Neuron (in vitro differentiated cells): ENCODE results near the gene SEMA5B.
A peak's percentile ranks its signal among the peaks of the same experiment; 100 is the strongest.

Experiments used
- H2AFZ ChIP-seq: one replicate; pipeline ENCODE4 v1.6.1; 2013; ENCODE audit warnings: low read depth, mild to moderate bottlenecking, inconsistent platforms, low read length, moderate library complexity
- H3K27me3 ChIP-seq: one replicate; pipeline ENCODE4 v1.6.1; 2013; ENCODE audit warnings: low read length; ENCODE audit not compliant: insufficient read depth
- H3K36me3 ChIP-seq: one replicate; pipeline ENCODE4 v1.6.1; 2013; ENCODE audit warnings: low read length; ENCODE audit not compliant: insufficient read depth
- H3K4me1 ChIP-seq: one replicate; pipeline ENCODE4 v1.6.1; 2013; ENCODE audit warnings: low read length; ENCODE audit not compliant: insufficient read depth
- H3K4me3 ChIP-seq: 2 replicates; pipeline ENCODE4 v1.5.1; 2013; ENCODE audit warnings: mild to moderate bottlenecking, low read length, moderate library complexity
- H3K9me3 ChIP-seq: one replicate; pipeline ENCODE4 v1.6.1; 2013; ENCODE audit warnings: low read length

The SEMA5B gene

DNA sequence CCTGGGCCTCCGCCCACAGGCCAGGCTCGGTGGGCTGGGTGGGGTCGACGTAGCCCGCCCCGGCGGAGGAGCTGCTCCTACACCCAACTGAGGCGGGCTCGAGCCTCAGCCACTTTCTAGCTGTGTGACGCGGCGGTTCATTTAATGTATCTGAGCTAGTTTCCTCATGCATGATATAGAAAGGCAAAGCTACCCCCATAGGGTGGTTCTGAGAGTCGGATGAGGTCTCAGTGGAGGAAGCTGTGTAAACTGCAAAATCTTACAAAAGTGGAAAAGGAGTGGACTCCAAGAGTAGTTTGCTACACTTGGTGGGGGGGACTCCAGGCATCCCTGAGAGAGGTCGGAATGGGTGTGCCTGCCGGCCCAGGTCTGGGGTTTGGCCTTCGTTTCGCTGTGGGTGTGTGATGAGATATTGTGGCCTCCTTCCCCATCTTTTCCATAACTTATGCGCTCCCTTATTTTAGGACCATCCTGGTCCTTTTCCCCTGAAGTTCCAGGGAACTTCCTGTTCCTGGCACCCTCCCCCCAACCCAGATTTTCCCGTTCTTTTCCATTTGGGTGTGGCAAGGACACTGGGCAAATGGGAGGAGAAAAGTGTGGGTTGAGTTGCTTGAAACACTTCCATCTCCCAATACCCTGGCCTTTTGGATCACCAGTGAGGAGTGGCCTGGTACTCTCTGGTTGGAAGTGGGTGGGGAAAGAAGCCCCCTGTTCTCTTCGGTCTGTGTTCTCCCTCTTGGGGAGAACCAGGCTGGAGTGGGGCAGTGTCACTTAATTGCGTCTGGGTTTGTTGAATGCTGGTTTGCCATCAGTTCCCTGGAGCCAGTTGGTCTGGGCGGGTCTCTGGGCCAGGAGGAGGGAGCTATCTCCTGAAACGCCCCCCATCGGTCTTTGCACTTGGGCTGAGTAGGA, 40.4 kb upstream of the SEMA5B start:
- peaks cover 17% of the 10 kb centered on the region for H3K4me1 ChIP-seq
- H3K9me3 ChIP-seq = no peaks in the 10 kb centered on the region
- peak overlapping the region; percentile 92 for H3K4me3 ChIP-seq
- peak overlapping the region; percentile 91 for H2AFZ ChIP-seq
- H3K27me3 ChIP-seq = no peaks in the 10 kb centered on the region
- no peaks in the 10 kb centered on the region for H3K36me3 ChIP-seq

DNA sequence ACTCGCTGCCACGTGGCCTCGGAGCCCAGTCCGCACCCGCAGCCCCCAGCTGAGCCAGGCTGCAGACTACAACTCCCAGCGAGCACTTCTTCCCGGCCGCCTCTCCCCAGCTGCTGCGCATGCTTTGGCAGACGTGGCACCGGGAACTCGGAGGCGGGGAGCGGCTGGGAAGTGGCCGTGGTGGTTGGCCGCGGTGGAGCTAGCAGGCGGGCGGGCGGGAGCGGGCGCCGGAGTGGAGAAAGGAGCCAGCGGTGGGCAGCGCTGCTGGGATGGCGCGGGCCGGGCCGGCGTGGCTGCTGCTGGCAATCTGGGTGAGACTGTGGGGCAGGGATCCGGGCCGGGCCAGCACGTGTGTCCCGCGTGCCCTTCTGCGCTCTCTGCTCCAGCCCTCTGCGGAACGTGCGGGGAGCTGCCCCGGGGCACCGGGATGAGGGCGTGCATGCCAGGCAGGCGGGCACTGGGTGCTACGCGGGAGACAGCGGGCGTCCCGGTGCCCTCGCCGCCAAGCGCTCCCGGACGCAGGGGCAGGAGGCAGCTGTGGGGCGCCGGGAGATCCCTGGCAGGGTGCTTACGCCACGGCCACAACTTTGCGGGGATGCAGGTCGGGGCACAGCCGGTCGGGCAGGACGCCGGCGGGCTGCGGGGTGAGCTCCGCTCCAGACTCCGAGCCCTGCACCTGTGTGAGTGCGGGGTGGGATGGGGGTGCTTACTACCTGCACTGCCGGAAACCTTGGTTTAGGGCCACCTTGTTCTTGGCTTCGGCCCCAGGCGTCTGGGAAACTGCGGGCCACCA, 39.5 kb upstream of the SEMA5B start, which contains the start of gene PDIA5:
Gene PDIA5 (plus strand): TSS at position 130 of the 793 bp plus-strand sequence. CDS start 140 bp downstream, at position 270.
- Histone ChIP-seq H3K36me3 (no peaks in the 10 kb centered on the region), H3K9me3 (no peaks in the 10 kb centered on the region), H3K4me3 (peak within 1 kb of the TSS; percentile 92), H3K4me1 (peaks cover 17% of the 10 kb centered on the region), H2AFZ (peak within 1 kb of the TSS; percentile 91), H3K27me3 (no peaks in the 10 kb centered on the region)

DNA sequence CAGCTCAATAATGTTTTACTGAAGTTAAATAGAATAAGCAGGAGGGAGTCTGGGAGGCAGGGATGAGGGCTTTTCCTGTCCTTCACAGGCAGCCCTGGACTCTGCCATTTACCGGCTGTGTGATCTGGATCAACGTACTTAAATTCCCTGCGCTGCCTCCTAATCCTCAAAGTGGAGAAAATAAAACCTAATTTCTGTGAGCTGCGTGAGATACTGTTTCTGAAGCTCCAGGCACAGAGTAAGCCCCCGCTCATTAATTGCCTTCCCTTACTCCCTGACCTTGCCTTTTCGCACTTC, 39.0 kb upstream of the SEMA5B start:
- no peaks in the 10 kb centered on the region for H3K36me3 ChIP-seq
- H3K4me3 ChIP-seq = peak overlapping the region; percentile 92
- peaks cover 17% of the 10 kb centered on the region for H3K4me1 ChIP-seq
- H2AFZ ChIP-seq = no peak overlapping the region
- H3K9me3 ChIP-seq = no peaks in the 10 kb centered on the region
- no peaks in the 10 kb centered on the region for H3K27me3 ChIP-seq

DNA sequence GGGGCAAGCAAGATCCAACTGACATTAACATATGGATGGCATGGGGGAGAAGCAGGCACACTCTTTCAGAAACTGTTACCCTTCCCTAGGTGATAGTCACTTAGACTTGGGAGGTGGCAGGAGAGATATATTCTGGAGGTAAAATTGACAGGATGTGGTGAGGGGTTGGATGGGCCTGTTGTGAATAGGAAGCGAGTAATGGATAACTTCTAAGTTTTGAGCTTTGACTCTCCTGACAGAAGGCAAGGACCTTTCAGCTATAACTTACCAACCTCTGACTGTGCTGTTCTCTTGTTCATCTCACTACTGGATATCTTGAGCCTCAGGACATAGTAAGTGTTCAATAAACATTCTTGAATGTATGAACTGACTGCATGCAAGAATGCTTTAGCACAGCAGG, 37.4 kb upstream of the SEMA5B start:
- no peak overlapping the region for H3K4me3 ChIP-seq

DNA sequence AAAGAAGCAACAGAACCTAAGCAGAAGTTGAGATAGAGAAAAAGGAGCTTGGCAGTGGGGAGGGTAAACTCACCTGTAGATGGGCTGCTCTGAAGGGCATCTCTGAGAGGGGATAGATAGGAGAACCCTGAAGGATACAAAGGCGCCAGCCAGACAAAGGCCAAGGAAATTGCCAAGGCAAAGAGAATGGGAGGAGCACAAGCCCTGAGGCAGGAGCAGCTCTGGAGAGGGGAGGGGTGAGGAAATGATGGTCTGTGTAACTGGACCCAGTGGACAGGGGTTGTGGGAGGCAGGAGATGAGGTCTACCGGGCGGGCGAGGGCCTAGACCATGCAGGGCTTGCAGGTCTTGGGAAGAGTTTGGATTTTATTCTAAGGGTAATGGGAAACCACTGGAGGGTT, 36.9 kb upstream of the SEMA5B start:
- Histone ChIP-seq H3K4me1 (peaks cover 15% of the 10 kb centered on the region), H3K27me3 (no peaks in the 10 kb centered on the region), H2AFZ (no peak overlapping the region), H3K9me3 (no peaks in the 10 kb centered on the region), H3K36me3 (no peaks in the 10 kb centered on the region), H3K4me3 (no peak overlapping the region)

More for the DNA sequence above, 37.4 kb upstream of the SEMA5B start:
- Histone ChIP-seq H3K9me3 (no peaks in the 10 kb centered on the region), H3K4me1 (peaks cover 15% of the 10 kb centered on the region), H3K27me3 (no peaks in the 10 kb centered on the region), H3K36me3 (no peaks in the 10 kb centered on the region), H2AFZ (no peak overlapping the region)

GRCh38 chr3:123063034-123063433, 35.5 kb upstream of the SEMA5B start:
- Histone ChIP-seq H3K27me3 (no peaks in the 10 kb centered on the region), H2AFZ (no peak overlapping the region), H3K9me3 (no peaks in the 10 kb centered on the region), H3K36me3 (no peaks in the 10 kb centered on the region), H3K4me1 (peaks cover 4% of the 10 kb centered on the region), H3K4me3 (no peak overlapping the region)

- H2AFZ ChIP-seq = no peak overlapping the region
- H3K4me3 ChIP-seq = no peak overlapping the region
- no peaks in the 10 kb centered on the region for H3K4me1 ChIP-seq
- H3K9me3 ChIP-seq = no peaks in the 10 kb centered on the region
- H3K27me3 ChIP-seq = no peaks in the 10 kb centered on the region
- no peaks in the 10 kb centered on the region for H3K36me3 ChIP-seq
Measured at GRCh38 chr3:123061856-123062255, 34.3 kb upstream of the SEMA5B start.

DNA sequence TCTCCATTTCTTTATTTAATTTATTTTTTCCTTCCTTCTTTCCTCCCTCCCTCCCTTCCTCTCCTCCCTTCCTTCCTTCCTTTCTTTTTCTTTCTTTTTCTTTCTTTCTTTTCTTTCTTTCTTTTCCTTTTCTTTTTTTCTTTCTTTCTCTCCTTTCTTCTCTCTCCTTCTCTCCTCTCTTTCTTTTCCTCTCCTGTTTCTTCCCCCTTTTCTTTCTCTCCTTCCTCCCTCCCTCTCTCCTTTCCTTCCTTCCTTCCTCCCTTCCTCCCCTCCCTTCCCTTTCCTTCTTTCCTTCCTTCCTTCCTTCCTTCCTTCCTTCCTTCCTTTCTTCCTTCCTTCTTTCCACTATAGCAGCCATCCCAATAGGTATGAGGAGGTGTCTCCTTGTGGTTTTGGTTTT, 32.5 kb upstream of the SEMA5B start:
- Histone ChIP-seq H3K36me3 (no peaks in the 10 kb centered on the region), H3K4me1 (no peaks in the 10 kb centered on the region), H2AFZ (no peak overlapping the region), H3K27me3 (no peaks in the 10 kb centered on the region), H3K4me3 (no peak overlapping the region), H3K9me3 (no peaks in the 10 kb centered on the region)

- no peaks in the 10 kb centered on the region for H3K27me3 ChIP-seq
- no peak overlapping the region for H2AFZ ChIP-seq
- H3K9me3 ChIP-seq = no peaks in the 10 kb centered on the region
- H3K4me3 ChIP-seq = no peak overlapping the region
- H3K36me3 ChIP-seq = no peaks in the 10 kb centered on the region
- peaks cover 3% of the 10 kb centered on the region for H3K4me1 ChIP-seq
Measured at GRCh38 chr3:123058505-123058904, 30.9 kb upstream of the SEMA5B start.

DNA sequence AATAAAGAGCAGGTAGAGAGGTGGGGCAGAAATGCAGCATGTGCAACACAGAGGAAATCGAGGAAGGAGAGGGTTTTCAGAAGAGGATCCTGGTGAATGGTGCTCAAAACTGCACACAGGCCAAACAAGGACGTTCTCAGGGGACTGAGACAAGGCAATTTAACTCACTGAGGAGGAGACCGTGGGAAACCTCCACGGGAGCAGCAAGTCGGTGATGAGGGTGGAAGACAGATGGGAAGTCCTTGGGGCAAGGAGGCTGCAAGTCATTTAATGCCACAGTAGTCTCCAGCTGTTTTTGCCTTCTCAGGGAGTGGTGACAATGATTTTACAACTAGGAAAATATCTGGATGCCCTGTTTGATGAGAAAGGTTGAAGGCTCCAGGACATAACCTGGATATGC, 27.8 kb upstream of the SEMA5B start:
- Histone ChIP-seq H2AFZ (no peak overlapping the region), H3K4me1 (peaks cover 3% of the 10 kb centered on the region)

GRCh38 chr3:123054931-123055330, 27.4 kb upstream of the SEMA5B start:
- H3K27me3 ChIP-seq = no peaks in the 10 kb centered on the region
- no peak overlapping the region for H2AFZ ChIP-seq
- H3K9me3 ChIP-seq = no peaks in the 10 kb centered on the region
- no peaks in the 10 kb centered on the region for H3K36me3 ChIP-seq
- no peak overlapping the region for H3K4me3 ChIP-seq
- peaks cover 3% of the 10 kb centered on the region for H3K4me1 ChIP-seq

More for the DNA sequence above, 27.8 kb upstream of the SEMA5B start:
- H3K36me3 ChIP-seq = no peaks in the 10 kb centered on the region
- H3K9me3 ChIP-seq = no peaks in the 10 kb centered on the region
- no peaks in the 10 kb centered on the region for H3K27me3 ChIP-seq
- no peak overlapping the region for H3K4me3 ChIP-seq

DNA sequence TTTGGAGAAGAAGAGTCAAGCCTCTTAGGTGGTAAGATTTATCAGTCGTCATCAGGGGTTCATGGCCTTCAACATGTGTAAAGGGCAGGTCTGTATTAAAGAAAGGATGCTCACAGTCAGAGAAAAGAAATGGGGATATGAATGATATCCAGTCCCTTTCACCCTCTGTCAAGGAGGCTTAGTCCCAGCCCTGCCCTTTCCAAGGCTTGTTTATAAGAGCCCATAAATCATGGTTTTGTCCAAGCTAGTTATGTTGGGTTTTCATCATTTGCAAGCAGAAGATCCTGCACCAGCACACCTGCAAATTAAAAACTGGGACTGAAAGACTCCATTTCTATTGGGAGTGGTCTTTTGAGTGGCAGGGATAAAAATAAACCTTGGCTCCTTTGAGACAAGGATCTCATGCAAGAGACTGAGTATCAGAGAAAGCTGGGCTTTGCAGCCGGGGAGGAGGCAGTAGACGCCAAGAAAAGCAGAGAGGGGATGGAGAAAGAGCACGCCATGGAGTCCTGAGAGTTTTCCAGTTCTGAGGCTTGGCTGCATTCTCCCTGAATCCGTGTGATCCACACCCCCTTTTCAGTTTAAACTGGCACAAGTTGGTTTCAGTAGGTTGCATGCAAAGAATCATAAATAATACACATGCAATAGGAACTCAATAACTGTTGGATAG, 26.7 kb upstream of the SEMA5B start:
- H3K27me3 ChIP-seq = no peaks in the 10 kb centered on the region
- no peaks in the 10 kb centered on the region for H3K9me3 ChIP-seq
- no peak overlapping the region for H2AFZ ChIP-seq
- no peaks in the 10 kb centered on the region for H3K36me3 ChIP-seq
- no peak overlapping the region for H3K4me3 ChIP-seq
- H3K4me1 ChIP-seq = peaks cover 3% of the 10 kb centered on the region

DNA sequence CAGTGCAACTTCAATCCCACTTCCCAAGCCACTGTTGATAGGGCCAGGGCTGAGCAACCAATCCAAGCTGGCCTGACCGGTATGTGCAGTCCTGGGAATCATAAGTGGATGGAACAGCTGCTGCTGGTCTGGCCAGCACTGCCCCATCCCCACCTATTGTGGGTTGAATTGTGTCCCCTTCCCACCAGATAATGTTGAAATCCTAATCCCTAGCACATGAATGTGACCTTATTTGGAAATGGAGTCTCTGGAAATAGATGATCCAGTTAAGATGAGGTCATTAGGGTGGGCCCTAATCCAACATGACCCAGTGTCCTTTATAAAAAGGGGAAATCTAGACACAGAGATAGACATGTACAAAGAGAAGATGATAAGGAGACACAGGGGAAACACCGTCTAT, 25.5 kb upstream of the SEMA5B start:
- peaks cover 3% of the 10 kb centered on the region for H3K4me1 ChIP-seq
- no peak overlapping the region for H2AFZ ChIP-seq
- no peaks in the 10 kb centered on the region for H3K36me3 ChIP-seq
- no peaks in the 10 kb centered on the region for H3K9me3 ChIP-seq
- no peak overlapping the region for H3K4me3 ChIP-seq
- no peaks in the 10 kb centered on the region for H3K27me3 ChIP-seq
